Neutrophil (primary cell): ENCODE measurements around the gene LYPD6B.

Experiments
- H3K27ac ChIP-seq: fragments of 200-600 bp; sonication (generic); 2 replicates; pipeline ENCODE4 v1.5.1; 2016; ENCODE audit warnings: mild to moderate bottlenecking, moderate library complexity
- H3K27me3 ChIP-seq: fragments of 200-600 bp; sonication (generic); 2 replicates; pipeline ENCODE4 v1.6.0; 2016; ENCODE audit warnings: mild to moderate bottlenecking
- H3K36me3 ChIP-seq: fragments of 200-600 bp; sonication (generic); 2 replicates; pipeline ENCODE4 v1.5.1; 2017
- H3K4me1 ChIP-seq, 2 experiments: fragments of 200-600 bp in 1 of 2; sonication (generic) in 1 of 2; 1 replicate in 1 of 2; 2 replicates in 1 of 2; pipeline versions ENCODE4 v1.5.1 to v1.6.1; 2013 to 2016; ENCODE audit warnings: low read depth in 1 of 2, low read length in 1 of 2, mild to moderate bottlenecking in 1 of 2, moderate library complexity in 1 of 2; ENCODE audit not compliant: control insufficient read depth in 1 of 2, insufficient read depth in 1 of 2
- H3K4me3 ChIP-seq, 2 experiments: fragments of 200-600 bp in 1 of 2; sonication (generic) in 1 of 2; 1 replicate in 1 of 2; 2 replicates in 1 of 2; pipeline ENCODE4 v1.5.1; 2013 to 2016; ENCODE audit warnings: low read depth in 1 of 2, low read length in 1 of 2, mild to moderate bottlenecking in 1 of 2, moderate library complexity in 1 of 2
- H3K9me3 ChIP-seq: fragments of 200-600 bp; sonication (generic); 2 replicates; pipeline ENCODE4 v1.5.1; 2016
- TF ChIP-seq, protein P1 (sequence below): fragments of 200-600 bp; sonication (generic); IDR thresholded peaks from 2 replicates; pipeline ENCODE4 v1.5.1; 2016; ENCODE audit warnings: antibody characterized with exemption

LYPD6B gene

DNA sequence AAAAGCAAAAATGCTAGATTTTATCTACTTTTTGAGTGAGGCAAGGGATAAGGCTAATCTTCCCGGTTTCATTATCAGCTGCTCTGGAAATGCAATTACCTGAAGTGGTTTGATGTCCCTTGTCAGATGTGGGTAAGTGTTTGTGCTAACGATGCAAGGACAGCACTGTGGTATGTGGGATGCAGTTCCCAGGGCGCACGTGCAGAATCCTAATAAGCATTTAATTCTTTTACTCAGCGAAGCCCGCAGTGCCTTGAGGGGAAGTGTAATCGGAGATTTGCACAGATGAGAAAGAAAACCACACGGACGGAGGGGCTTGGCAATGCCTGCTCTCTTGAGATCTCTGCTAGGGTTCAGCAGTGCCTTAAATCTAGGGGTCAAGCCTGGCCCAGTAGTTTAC is 183.4 kb downstream of the LYPD6B start:
- Histone ChIP-seq H3K36me3 (no peaks in the 10 kb centered on the region), H3K9me3 (no peaks in the 10 kb centered on the region), H3K4me3 (no peak overlapping the region), H3K27me3 (peaks cover 4% of the 10 kb centered on the region), H3K27ac (no peak overlapping the region), H3K4me1 (no peaks in the 10 kb centered on the region)
- TF ChIP-seq, protein P1, sequence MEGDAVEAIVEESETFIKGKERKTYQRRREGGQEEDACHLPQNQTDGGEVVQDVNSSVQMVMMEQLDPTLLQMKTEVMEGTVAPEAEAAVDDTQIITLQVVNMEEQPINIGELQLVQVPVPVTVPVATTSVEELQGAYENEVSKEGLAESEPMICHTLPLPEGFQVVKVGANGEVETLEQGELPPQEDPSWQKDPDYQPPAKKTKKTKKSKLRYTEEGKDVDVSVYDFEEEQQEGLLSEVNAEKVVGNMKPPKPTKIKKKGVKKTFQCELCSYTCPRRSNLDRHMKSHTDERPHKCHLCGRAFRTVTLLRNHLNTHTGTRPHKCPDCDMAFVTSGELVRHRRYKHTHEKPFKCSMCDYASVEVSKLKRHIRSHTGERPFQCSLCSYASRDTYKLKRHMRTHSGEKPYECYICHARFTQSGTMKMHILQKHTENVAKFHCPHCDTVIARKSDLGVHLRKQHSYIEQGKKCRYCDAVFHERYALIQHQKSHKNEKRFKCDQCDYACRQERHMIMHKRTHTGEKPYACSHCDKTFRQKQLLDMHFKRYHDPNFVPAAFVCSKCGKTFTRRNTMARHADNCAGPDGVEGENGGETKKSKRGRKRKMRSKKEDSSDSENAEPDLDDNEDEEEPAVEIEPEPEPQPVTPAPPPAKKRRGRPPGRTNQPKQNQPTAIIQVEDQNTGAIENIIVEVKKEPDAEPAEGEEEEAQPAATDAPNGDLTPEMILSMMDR, result no peak

DNA sequence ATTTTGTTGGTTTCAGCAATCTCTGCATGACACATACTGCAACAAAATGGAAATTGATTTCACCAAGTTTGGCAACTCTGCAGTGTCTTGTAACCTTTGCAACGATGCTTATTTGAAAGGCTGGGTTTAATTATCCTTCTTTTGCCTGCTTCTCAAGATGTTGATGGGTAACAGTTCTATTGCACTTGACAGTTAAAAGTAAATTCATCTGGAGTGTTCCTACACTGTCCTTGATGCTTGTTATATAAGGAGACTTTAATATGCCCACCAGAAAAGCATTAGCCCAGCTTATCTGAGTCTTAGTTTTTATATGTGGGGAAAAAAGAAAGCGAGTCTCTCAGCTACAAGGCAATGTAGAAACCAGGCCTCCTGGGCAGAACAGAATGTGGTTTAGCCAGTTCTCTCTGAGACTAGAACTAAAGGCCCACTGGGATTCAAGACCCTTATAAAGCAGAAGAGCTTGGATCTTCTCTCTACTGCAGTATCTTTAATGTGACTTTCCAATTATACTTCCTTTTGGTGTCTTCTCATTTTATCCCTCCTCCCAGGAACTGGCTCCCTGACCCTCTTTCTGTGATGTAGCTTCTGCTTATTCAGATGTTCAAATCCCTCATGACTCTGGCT is 185.1 kb downstream of the LYPD6B start:
- H3K9me3 ChIP-seq, result no peaks in the 10 kb centered on the region
- no peaks in the 10 kb centered on the region for H3K36me3 ChIP-seq
- TF ChIP-seq, protein P1, result no peak
- H3K4me1 ChIP-seq, result no peaks in the 10 kb centered on the region
- no peak overlapping the region for H3K27ac ChIP-seq
- no peak overlapping the region for H3K4me3 ChIP-seq
- H3K27me3 ChIP-seq, result peaks cover 4% of the 10 kb centered on the region

DNA sequence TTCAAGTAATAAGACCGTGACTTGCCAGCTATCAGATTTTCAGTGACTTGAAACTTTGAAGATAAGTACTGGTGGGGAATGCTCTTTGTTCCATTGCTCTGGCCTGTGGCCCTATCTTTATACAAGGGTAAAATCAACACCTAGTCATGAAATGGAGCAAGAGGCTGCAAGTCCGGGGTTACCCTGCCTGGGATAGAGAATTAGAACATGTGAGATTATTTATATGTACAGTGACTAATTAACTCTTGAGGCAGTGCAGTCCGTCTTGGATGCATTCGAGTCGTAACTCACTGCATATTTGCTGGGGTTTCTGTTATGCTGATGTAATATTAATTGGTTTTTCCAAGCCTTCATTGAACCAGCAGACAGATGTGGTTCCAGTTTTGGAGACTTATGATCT is 186.0 kb downstream of the LYPD6B start:
- H3K27me3 ChIP-seq, result no peaks in the 10 kb centered on the region
- H3K36me3 ChIP-seq, result no peaks in the 10 kb centered on the region
- no peaks in the 10 kb centered on the region for H3K9me3 ChIP-seq
- H3K4me3 ChIP-seq, result no peak overlapping the region
- TF ChIP-seq, protein P1, result no peak
- H3K27ac ChIP-seq, result no peak overlapping the region
- no peaks in the 10 kb centered on the region for H3K4me1 ChIP-seq

DNA sequence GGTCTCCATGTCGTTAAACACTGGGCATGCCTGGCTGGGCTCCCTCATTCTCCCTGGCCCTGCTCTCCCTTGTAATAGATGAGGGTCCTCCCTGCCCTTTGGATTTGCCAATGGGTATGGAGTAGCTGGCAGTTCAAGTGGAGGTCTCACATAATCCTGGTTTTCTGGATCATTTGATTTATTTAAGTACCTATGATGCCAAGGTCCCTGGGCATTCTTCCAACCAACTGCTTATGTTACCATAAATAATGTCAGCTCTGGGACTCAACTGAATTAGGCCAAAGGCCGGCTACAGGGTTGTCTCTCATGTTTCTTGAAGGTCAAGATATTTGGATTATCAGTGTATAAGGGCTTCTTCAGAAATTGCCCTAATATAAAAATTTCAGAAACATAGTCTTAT is 186.9 kb downstream of the LYPD6B start:
- Histone ChIP-seq H3K27ac (no peak overlapping the region), H3K4me3 (no peak overlapping the region), H3K27me3 (no peaks in the 10 kb centered on the region), H3K4me1 (no peaks in the 10 kb centered on the region), H3K36me3 (no peaks in the 10 kb centered on the region), H3K9me3 (no peaks in the 10 kb centered on the region)
- TF ChIP-seq, protein P1, result no peak

DNA sequence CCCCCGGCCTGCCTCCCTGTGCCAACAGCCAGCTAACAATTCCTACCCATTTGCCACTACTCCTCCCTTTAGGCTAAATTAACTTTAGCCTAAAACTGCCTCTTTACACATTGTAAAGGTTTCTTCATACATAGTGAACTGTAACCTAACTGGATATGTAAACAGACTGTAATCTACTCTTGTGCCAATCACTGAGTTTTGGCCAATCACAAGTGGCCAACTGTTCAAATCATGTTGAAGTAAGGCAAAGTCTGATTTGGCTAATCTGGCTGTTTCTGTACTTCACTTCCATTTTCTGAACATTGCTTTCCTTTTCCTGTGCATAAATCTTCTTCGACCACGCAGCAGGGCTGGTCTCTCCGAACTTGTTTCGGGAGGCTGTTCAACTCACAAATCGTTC is 188.3 kb downstream of the LYPD6B start:
- H3K27me3 ChIP-seq, result no peaks in the 10 kb centered on the region
- no peaks in the 10 kb centered on the region for H3K4me1 ChIP-seq
- TF ChIP-seq, protein P1, result no peak
- H3K36me3 ChIP-seq, result no peaks in the 10 kb centered on the region
- H3K27ac ChIP-seq, result no peak overlapping the region
- no peak overlapping the region for H3K4me3 ChIP-seq
- H3K9me3 ChIP-seq, result no peaks in the 10 kb centered on the region
